Measurements from ENCODE around the gene LPCAT1. TPM values are rescaled to one million over a fixed set of nuclear protein-coding genes. Genes with fewer than 3 reads are reported as not detected.

Gene LPCAT1
- total RNA-seq, 1 donor from 2014 or later = 86.2 TPM

- H3K4me1 ChIP-seq = peaks cover 0 to 2% of the 10 kb centered on the region in 2 donors
- H3K36me3 ChIP-seq = no peaks in the 10 kb centered on the region
- H3K27me3 ChIP-seq = peaks cover 12% of the 10 kb centered on the region
- H3K27ac ChIP-seq = no peak overlapping the region
- no peak for TF ChIP-seq CTCF (IDR thresholded peaks at IDR 0.05)
- no peaks in the 10 kb centered on the region for H3K9me3 ChIP-seq
- no peak for DNase-seq (ENCODE audit: low spot score in 2 of 2)
- intact Hi-C loops (cut with DNase I) = no loop called here
- no peak overlapping the region for H3K4me3 ChIP-seq
Observed at GRCh38 chr5:1441166-1441865, 82.4 kb downstream of the LPCAT1 start.

- intact Hi-C loops (cut with DNase I) = no loop called here
- Histone ChIP-seq H3K27ac (no peak overlapping the region), H3K36me3 (no peaks in the 10 kb centered on the region), H3K27me3 (peaks cover 2% of the 10 kb centered on the region), H3K4me3 (no peak overlapping the region), H3K9me3 (no peaks in the 10 kb centered on the region), H3K4me1 (no peaks in the 10 kb centered on the region)
- no peak for TF ChIP-seq CTCF (IDR thresholded peaks at IDR 0.05)
- no peak for DNase-seq (ENCODE audit: low spot score in 2 of 2)
Observed at GRCh38 chr5:1440098-1440493, 83.7 kb downstream of the LPCAT1 start.

- H3K27ac ChIP-seq = no peak overlapping the region
- H3K4me3 ChIP-seq = no peak overlapping the region
- H3K36me3 ChIP-seq = no peaks in the 10 kb centered on the region
- DNase-seq (ENCODE audit: low spot score in 2 of 2) = peak in 1 of 2 donors; percentile 34
- no peaks in the 10 kb centered on the region for H3K4me1 ChIP-seq
- H3K27me3 ChIP-seq = no peaks in the 10 kb centered on the region
- no peaks in the 10 kb centered on the region for H3K9me3 ChIP-seq
- intact Hi-C loops (cut with DNase I) = no loop called here
- TF ChIP-seq CTCF (IDR thresholded peaks at IDR 0.05) = no peak
Observed at GRCh38 chr5:1439388-1440097, 84.2 kb downstream of the LPCAT1 start.

GRCh38 chr5:1438871-1439270 is 84.9 kb downstream of the LPCAT1 start:
- no peak overlapping the region for H3K27ac ChIP-seq
- H3K4me3 ChIP-seq = no peak overlapping the region
- no peaks in the 10 kb centered on the region for H3K4me1 ChIP-seq
- intact Hi-C loops (cut with DNase I) = no loop called here
- no peaks in the 10 kb centered on the region for H3K36me3 ChIP-seq
- no peaks in the 10 kb centered on the region for H3K27me3 ChIP-seq
- H3K9me3 ChIP-seq = no peaks in the 10 kb centered on the region
- TF ChIP-seq CTCF (IDR thresholded peaks at IDR 0.05) = no peak
- peak in 1 of 2 donors; percentile 42 for DNase-seq (ENCODE audit: low spot score in 2 of 2)

GRCh38 chr5:1437876-1438559 is 85.7 kb downstream of the LPCAT1 start:
- no peak overlapping the region for H3K27ac ChIP-seq
- no peaks in the 10 kb centered on the region for H3K36me3 ChIP-seq
- DNase-seq (ENCODE audit: low spot score in 2 of 2) = peak in 1 of 2 donors; percentile 47
- no peak for TF ChIP-seq CTCF (IDR thresholded peaks at IDR 0.05)
- H3K4me3 ChIP-seq = no peak overlapping the region
- intact Hi-C loops (cut with DNase I) = no loop called here
- H3K9me3 ChIP-seq = no peaks in the 10 kb centered on the region
- H3K27me3 ChIP-seq = no peaks in the 10 kb centered on the region
- H3K4me1 ChIP-seq = no peaks in the 10 kb centered on the region
